Fibroblast of pulmonary artery (primary cell): ENCODE results near the gene MOB2.

Source experiments
- DNase-seq: peaks from one replicate; pipeline ENCODE4 v3.0.0-alpha.2; 2010; ENCODE audit warnings: low read depth
- H3K4me3 ChIP-seq: replicated peaks from 2 replicates; pipeline ENCODE4 v1.5.1; 2011; ENCODE audit warnings: low read depth, mild to moderate bottlenecking, control low read depth, low read length, moderate library complexity
- TF ChIP-seq, protein P1 (sequence below): IDR thresholded peaks from 2 replicates; pipeline ENCODE4 v1.5.1; 2011; ENCODE audit warnings: mild to moderate bottlenecking, control low read depth, low read length, inconsistent platforms; ENCODE audit errors: missing control alignments

The MOB2 gene

DNA sequence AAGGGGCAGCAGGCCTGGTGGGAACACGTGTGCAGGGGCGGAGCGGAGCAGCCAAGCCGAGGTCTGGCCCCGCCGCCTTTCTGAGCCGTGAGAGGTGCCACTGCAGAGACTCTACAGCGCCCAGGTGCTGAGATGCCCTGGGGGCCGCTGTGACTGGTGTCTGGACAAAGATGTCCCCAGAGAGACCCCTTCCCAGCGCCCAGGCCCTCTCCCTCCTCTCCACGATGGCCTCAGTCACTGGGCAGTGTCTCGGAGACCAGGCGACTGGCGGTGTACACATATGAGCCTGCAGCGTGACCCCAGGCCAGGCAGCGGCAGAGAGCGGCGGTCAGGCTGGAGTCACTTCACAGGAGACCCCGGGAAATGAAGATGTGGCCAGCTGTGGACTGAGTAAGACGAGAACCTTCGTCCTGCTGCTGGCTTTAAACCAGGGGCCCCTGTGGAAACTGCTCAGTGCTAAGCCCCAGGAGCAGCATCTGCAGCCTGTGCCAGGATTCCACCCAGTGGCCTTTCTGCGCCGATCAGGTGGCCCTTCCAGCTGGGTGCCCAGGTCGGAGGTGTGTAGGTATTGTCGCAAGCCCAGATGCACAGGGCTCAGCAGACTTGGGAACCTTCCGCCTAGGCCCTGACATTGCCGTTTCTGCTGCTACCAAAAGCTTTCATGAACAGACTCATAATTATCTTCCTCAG lies 34.7 kb downstream of the MOB2 start:
- TF ChIP-seq, protein P1, sequence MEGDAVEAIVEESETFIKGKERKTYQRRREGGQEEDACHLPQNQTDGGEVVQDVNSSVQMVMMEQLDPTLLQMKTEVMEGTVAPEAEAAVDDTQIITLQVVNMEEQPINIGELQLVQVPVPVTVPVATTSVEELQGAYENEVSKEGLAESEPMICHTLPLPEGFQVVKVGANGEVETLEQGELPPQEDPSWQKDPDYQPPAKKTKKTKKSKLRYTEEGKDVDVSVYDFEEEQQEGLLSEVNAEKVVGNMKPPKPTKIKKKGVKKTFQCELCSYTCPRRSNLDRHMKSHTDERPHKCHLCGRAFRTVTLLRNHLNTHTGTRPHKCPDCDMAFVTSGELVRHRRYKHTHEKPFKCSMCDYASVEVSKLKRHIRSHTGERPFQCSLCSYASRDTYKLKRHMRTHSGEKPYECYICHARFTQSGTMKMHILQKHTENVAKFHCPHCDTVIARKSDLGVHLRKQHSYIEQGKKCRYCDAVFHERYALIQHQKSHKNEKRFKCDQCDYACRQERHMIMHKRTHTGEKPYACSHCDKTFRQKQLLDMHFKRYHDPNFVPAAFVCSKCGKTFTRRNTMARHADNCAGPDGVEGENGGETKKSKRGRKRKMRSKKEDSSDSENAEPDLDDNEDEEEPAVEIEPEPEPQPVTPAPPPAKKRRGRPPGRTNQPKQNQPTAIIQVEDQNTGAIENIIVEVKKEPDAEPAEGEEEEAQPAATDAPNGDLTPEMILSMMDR, result no peak
- DNase-seq, result no peak
- no peak overlapping the region for H3K4me3 ChIP-seq

GRCh38 chr11:1450949-1451710 lies 35.4 kb downstream of the MOB2 start:
- no peak overlapping the region for H3K4me3 ChIP-seq
- no peak for DNase-seq
- TF ChIP-seq, protein P1, result no peak

- no peak overlapping the region for H3K4me3 ChIP-seq
- DNase-seq, result no peak
- TF ChIP-seq, protein P1, result no peak
Measured at GRCh38 chr11:1450344-1450875, 36.2 kb downstream of the MOB2 start.

DNA sequence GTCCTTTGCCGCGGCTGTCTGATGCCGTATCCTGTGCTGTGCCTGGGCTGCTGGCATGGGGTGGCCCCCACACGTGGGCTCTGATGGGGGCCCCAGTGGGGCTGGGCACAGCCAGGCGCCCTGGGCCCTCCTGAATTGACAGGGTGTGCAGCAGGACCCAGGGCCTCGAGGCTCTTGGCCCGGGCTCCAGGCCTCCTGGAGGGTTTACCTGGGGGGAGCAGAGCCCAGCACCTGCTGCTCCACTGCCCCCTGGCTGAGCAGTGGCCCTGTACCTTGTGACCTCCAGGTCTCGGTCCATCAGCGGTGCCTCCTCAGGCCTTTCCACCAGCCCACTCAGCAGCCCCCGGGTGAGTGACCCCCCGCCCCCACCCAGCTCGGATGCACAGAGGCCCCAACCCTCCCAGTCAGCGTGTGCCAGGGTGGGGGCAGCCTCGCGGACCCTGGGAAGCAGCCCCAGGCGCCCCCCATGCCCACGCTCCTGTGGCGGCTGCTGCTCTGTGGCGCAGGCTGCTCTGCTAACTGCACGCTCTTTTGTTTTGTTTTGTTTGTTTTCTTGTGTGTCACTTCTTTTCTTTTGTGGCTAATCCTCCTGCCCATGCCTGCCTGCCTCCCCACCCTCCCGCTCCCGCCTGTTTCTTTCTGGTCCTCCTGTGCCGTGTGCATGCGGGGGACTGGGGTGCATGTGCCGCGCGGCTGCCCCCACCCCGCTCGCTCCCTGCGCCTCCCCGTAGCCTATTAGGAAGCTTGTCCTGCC lies 36.9 kb downstream of the MOB2 start:
- no peak overlapping the region for H3K4me3 ChIP-seq
- TF ChIP-seq, protein P1, result no peak
- DNase-seq, result no peak

GRCh38 chr11:1448882-1449281 lies 37.7 kb downstream of the MOB2 start:
- DNase-seq, result no peak
- H3K4me3 ChIP-seq, result no peak overlapping the region
- TF ChIP-seq, protein P1, result no peak

GRCh38 chr11:1447845-1448825 lies 38.4 kb downstream of the MOB2 start:
- DNase-seq, result no peak
- TF ChIP-seq, protein P1, result no peak
- no peak overlapping the region for H3K4me3 ChIP-seq
